SK-MEL-5 (cell line): Measurements from ENCODE around the gene ANKRD34A. TPM values are rescaled to one million over a fixed set of nuclear protein-coding genes. Genes with fewer than 3 reads are reported as not detected.
A peak's percentile ranks its signal among the peaks of the same experiment; 100 is the strongest.
"Not testable (repeated sequence)": the region's sequence is repeated elsewhere in the genome, so short reads cannot be mapped to it uniquely, and the experiment has no call there.

Experiments used
- DNase-seq: peaks from one replicate; pipeline ENCODE4 v3.0.0-alpha.2; 2016; ENCODE audit warnings: low read depth, low spot score
- in situ Hi-C: cut with HindIII; loops from 2 replicates; pipeline ENCODE4 v1.10.0; 2016; ENCODE audit warnings: low sequenced_read_pairs, high pct_unique_total_duplicates, low pct_unique_long_range_greater_than_20kb
- total RNA-seq: library from RNA; depleted of rRNA; stranded (reverse); fragments of >200 nt; shearing (Covaris generic); gene quantifications from 2 replicates; pipeline ENCODE4 v1.2.3, GENCODE V29; 2014

Gene ANKRD34A
- total RNA-seq, 1 experiment from 2014 or later = 1.1 TPM

DNA sequence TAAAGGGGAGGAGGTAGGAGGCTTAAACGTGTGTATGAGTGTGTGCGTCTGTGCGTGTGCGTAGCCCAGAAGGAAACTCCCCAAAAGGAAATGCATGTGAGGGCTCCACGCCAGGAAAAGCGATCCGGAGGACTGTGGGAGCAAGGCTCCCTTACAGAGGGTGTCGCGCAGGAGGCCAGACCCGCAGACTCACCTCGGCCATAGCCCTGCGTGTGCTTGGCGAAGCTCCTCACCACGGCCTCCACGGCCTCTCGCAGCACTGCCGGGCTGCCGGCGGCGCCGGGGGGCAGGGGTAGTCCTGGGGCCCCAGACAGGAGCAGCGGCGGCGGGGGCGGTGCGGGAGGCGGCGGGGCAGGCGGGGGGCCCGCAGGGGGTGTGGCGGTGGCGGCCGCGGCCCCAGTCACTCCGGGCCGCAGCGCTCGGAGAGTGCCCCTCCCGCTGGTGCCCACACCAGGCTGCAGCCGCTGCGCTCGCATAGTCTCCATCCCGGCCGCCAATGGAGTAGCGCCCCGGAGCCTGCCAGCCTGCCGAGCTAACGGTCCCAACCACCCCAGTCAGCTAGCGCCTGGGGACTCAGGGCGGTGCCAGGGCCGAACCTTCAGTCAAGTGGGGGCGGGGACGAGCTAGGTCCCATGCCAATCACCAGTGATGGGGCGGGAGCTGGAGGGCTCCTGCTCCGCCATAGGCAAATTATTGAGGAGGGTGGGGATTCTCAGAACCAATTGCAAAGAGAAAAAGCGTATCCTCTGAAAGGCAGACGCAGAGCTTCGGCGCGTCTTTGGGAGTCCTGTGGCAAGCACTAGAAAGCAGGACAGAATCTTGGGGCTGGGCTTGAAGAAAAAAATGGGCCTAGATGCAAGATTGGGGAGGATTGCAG lies 6.7 kb downstream of the ANKRD34A start, which contains the start of gene LIX1L:
LIX1L (minus strand) TSS at position 575 of the 877 bp plus-strand sequence; CDS start at position 485, 90 bp downstream.
- DNase-seq = peak; percentile 100
- in situ Hi-C loops = no loop called here

- no peak for DNase-seq
- in situ Hi-C loops = no loop called here
These were observed 7.5 kb downstream of the ANKRD34A start for GRCh38 chr1:145956781-145957442.

GRCh38 chr1:145956361-145956760 lies 8.0 kb downstream of the ANKRD34A start:
- in situ Hi-C loops = no loop called here
- DNase-seq = no peak

- in situ Hi-C loops = no loop called here
These were observed 8.9 kb downstream of the ANKRD34A start for GRCh38 chr1:145955436-145955835.

DNA sequence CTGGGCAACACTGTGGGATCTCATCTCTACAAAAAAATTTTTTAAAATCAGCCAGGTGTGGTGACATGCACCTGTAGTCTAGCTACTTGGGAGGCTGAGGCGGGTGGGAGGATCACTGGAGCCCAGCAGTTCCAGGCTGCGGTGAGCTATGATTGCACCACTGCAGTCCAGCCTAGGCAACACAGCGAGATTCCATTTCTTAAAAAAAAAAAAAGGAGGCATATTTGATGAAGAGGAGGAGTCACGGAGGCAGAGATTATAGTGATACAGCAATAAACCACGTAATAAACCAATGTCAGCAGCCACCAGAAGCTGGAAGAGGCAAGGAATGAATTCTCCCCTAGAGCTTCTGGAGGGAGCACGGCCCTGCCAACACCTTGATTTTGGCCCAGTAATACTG lies 10.5 kb downstream of the ANKRD34A start:
- DNase-seq = no peak
- in situ Hi-C loops = no loop called here

More at GRCh38 chr1:145955436-145955835, 8.9 kb downstream of the ANKRD34A start:
- DNase-seq = no peak

- in situ Hi-C loops = no loop called here
- no peak for DNase-seq
These were observed 11.5 kb downstream of the ANKRD34A start for GRCh38 chr1:145952903-145953302.

DNA sequence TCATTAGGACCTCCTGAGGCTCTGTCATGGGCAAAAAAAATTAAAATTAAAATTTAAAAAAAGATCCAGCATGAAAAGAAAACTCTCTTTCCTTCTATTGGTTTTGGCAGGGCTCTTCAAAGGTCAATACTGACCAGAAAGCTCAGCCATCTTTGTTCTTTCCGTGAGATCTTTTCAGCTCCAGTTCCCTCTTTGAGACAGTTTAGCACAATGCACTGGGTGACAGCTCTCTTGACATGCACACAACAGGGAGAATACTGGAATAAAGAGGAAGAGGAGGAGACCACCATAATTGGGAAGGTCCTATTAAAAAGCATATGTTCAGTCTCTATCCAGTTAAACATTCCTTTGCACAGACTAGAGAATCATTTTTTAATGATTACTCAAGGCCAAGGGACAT lies 12.8 kb downstream of the ANKRD34A start:
- no peak for DNase-seq
- in situ Hi-C loops = no loop called here

GRCh38 chr1:145949219-145949618 lies 15.2 kb downstream of the ANKRD34A start:
- in situ Hi-C loops = no loop called here
- DNase-seq = no peak

- no peak for DNase-seq
- in situ Hi-C loops = no loop called here
These were observed 16.8 kb downstream of the ANKRD34A start for GRCh38 chr1:145947551-145947950.

DNA sequence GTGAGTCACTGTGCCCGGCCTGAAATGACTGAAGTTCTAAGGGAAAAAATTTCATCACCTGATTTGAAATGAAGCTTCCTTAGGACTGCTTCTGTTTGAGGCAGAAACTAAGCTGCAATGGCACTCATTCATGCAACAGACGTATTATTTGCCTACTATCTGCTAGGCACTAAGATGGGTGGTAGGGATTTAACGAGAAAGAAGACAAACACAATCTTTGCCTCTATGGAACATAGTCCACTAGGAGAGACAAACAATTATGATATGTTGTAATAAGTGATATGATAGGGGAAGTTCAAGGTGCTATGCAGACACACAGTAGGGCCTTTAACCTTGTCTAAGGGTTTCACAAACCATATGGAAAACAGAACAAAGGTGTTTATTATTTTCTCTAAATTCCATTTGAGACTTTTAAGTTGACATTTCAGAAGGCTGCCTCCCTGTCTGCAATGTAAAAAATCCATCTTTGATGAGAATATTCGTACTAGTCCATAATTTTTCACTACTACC lies 17.8 kb downstream of the ANKRD34A start:
- in situ Hi-C loops = no loop called here
- DNase-seq = no peak

- no peak for DNase-seq
- in situ Hi-C loops = no loop called here
These were observed 19.8 kb downstream of the ANKRD34A start for GRCh38 chr1:145944532-145944931.

- DNase-seq = no peak
- in situ Hi-C loops = no loop called here
These were observed 21.5 kb downstream of the ANKRD34A start for GRCh38 chr1:145942871-145943270.

GRCh38 chr1:145942405-145942804 lies 22.0 kb downstream of the ANKRD34A start:
- in situ Hi-C loops = no loop called here
- DNase-seq = no peak

- in situ Hi-C loops = no loop called here
- DNase-seq = no peak
These were observed 26.9 kb downstream of the ANKRD34A start for GRCh38 chr1:145937436-145937835.

GRCh38 chr1:145936247-145936646 lies 28.1 kb downstream of the ANKRD34A start:
- in situ Hi-C loops = no loop called here
- peak; percentile 79 for DNase-seq

- in situ Hi-C loops = no loop called here
- no peak for DNase-seq
These were observed 28.7 kb downstream of the ANKRD34A start for GRCh38 chr1:145935708-145936107.

DNA sequence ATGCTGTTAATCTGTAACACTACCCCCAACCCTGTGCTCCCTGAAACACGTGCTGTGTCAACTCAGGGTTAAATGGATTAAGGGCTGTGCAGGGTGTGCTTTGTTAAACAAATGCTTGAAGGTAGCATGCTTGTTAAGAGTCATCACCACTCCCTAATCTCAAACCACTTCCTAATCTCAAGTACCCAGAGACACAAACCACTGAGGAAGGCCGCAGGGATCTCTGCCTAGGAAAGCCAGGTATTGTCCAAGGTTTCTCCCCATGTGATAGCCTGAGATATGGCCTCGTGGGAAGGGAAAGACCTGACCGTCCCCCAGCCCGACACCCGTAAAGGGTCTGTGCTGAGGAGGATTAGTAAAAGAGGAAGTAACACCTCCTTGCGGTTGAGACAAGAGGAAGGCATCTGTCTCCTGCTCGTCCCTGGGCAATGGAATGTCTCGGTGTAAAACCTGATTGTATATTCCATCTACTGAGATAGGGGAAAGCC lies 31.8 kb downstream of the ANKRD34A start:
- in situ Hi-C loops, DNase-seq: not testable (repeated sequence)

DNA sequence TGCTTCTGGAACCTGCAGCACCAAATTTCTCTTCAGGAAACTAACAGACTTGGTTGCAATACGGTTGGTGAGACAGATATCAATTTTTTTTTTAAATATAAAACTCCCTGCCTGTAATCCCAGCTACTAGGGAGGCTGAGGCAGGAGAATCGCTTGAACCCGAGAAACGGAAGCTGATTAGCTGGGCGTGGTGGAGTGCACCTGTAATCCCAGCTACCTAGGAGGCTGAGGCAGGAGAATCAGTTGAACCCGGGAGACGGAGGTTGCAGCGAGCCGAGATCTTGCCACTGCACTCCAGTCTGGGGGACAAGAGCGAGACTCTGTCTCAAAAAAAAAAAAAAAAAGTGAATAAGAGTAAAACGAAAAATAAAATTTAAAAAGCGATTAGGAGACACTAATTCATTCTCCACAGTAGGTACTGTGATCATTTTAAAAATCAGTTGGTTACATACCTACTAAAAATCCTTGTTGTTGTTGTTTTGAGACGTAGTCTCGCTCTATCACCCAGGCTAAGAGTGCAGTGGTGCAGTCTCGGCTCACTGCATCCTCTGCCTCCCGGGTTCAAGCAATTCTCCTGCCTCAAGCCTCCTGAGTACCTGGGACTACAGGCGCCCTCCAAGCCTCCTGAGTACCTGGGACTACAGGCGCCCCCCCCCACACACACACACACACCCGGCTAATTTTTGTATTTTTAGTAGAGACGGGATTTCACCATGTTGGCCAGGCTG lies 36.3 kb downstream of the ANKRD34A start:
- in situ Hi-C loops = no loop called here
- no peak for DNase-seq
